T-cell (primary cell): Measurements from ENCODE around the gene ADRB2. TPM values are rescaled to one million over a fixed set of nuclear protein-coding genes. Genes with fewer than 3 reads are reported as not detected.

Experiments
- ATAC-seq, 4 experiments: fragments of 200-7000 bp in 3 of 4; fragments of 150-1000 bp in 1 of 4; cut with Tn5 transposase; replicated peaks in 1 of 4; 1 replicate in 3 of 4; 2 replicates in 1 of 4; pipeline ENCODE4 v1.10.0; 2021; ENCODE audit warnings: moderate library complexity in 3 of 4, mild to moderate bottlenecking in 2 of 4, moderate number of reproducible peaks in 1 of 4
- CTCF ChIA-PET, 2 donors: fragments of 300-600 bp; sonication (Branson Sonifier 250); formaldehyde crosslinking; loops; one replicate each; lab custom pipeline; 2022; ENCODE audit warnings: antibody characterized with exemption in 2 of 2; lab: Charles Lee
- POLR2A ChIA-PET, 2 donors: fragments of 300-600 bp; sonication (Branson Sonifier 250); formaldehyde crosslinking; loops; one replicate each; lab custom pipeline; 2022; ENCODE audit warnings: antibody characterized with exemption in 2 of 2; lab: Charles Lee
- DNase-seq, 35 experiments: peaks; one replicate each; pipeline versions ENCODE4 v3.0.0 to v3.0.0-alpha.2; 2013 to 2023
- H3K27ac ChIP-seq: one replicate; pipeline ENCODE4 v1.5.1; 2013; ENCODE audit warnings: low read length
- H3K27me3 ChIP-seq, 2 experiments: replicated peaks in 1 of 2; 1 replicate in 1 of 2; 2 replicates in 1 of 2; pipeline versions ENCODE4 v1.6.1 to v1.7.0; 2013; ENCODE audit warnings: low read length in 1 of 2, mixed read lengths in 1 of 2; ENCODE audit not compliant: control insufficient read depth in 2 of 2, insufficient read depth in 2 of 2; ENCODE audit errors: extremely low read depth in 1 of 2
- H3K36me3 ChIP-seq, 2 donors: 1 replicate in 1 of 2; 2 replicates in 1 of 2; pipeline versions ENCODE4 v1.6.1 to v1.7.0; 2013; ENCODE audit warnings: low read length in 1 of 2; ENCODE audit not compliant: control insufficient read depth in 2 of 2, insufficient read depth in 1 of 2; ENCODE audit errors: extremely low read depth in 1 of 2
- H3K4me1 ChIP-seq, 2 experiments: 1 replicate in 1 of 2; 2 replicates in 1 of 2; pipeline versions ENCODE4 v1.6.1 to v1.7.0; 2013; ENCODE audit warnings: low read length in 2 of 2, mixed read lengths in 1 of 2; ENCODE audit not compliant: insufficient read depth in 2 of 2, control insufficient read depth in 1 of 2; ENCODE audit errors: extremely low read depth in 1 of 2
- H3K4me3 ChIP-seq, 2 donors: 1 replicate in 1 of 2; 2 replicates in 1 of 2; pipeline versions ENCODE4 v1.5.1 to v1.7.0; 2013; ENCODE audit warnings: mild to moderate bottlenecking in 2 of 2, low read length in 1 of 2, moderate library complexity in 1 of 2; ENCODE audit not compliant: control insufficient read depth in 1 of 2; ENCODE audit errors: extremely low read depth in 1 of 2
- H3K9me3 ChIP-seq: 2 replicates; pipeline ENCODE4 v1.7.0; 2013
- H3K27ac Mint-ChIP-seq, 2 donors: one replicate each; pipeline ENCODE4 v1.8.0; 2020 to 2021; ENCODE audit warnings: mild to moderate bottlenecking in 2 of 2, mixed read lengths in 2 of 2
- H3K27me3 Mint-ChIP-seq, 2 donors: one replicate each; pipeline ENCODE4 v1.8.0; 2021 to 2022; ENCODE audit warnings: mixed read lengths in 2 of 2
- H3K36me3 Mint-ChIP-seq: one replicate; pipeline ENCODE4 v1.8.0; 2021; ENCODE audit warnings: mixed read lengths
- H3K4me1 Mint-ChIP-seq, 3 donors: one replicate each; pipeline ENCODE4 v1.8.0; 2020 to 2022; ENCODE audit warnings: mixed read lengths in 3 of 3, mild to moderate bottlenecking in 1 of 3
- H3K4me3 Mint-ChIP-seq, 3 donors: one replicate each; pipeline ENCODE4 v1.8.0; 2020 to 2022; ENCODE audit warnings: mild to moderate bottlenecking in 3 of 3, mixed read lengths in 3 of 3, moderate library complexity in 3 of 3
- H3K9me3 Mint-ChIP-seq, 3 donors: one replicate each; pipeline ENCODE4 v1.8.0; 2020 to 2022; ENCODE audit warnings: mixed read lengths in 3 of 3
- WGBS: methylation state at CpG from one replicate; pipeline ENCODE4 v1.1.5; 2013; ENCODE audit warnings: missing lambda C conversion rate; ENCODE audit not compliant: insufficient coverage; 5-methylcytosine and 5-hydroxymethylcytosine counted together
- total RNA-seq, 35 experiments: library from RNA in 6 of 35; stranded (reverse) in 6 of 35; fragments of 120-200 nt in 1 of 35; gene quantifications; one replicate each; pipeline versions ENCODE4 v1.2.1 to v1.2.4 and lab custom pipeline; 2013 to 2026

The ADRB2 gene
- total RNA-seq, 5 donors from 2014 or later (not counting 1 experiment from before 2014, with no cell fraction given): 2.3 to 11.3 (median 7.2) TPM

DNA sequence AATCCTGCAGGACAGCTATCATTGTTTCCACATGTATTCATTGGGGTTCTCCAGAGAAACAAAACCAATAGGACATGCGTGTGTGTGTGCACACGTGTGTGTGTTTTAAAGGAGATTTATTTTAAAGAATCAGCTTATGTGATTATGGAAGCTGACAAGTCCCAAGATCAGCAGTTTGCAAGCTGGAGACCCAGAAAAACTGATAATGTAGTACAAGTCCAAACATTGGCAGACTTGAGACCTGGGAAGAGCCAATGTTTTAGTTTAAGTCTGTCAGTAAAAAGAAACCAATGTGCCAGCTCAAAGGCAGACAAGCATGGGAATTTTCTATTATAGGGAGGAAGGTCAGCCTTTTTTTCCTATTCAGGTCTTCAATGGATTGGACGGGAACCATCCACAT lies 35.3 kb downstream of the ADRB2 start:
- DNase-seq (no peak), ATAC-seq (no peak)
- Histone ChIP-seq H3K4me1 (peaks cover 0 to 40% of the 10 kb centered on the region in 2 experiments), H3K36me3 (no peaks in the 10 kb centered on the region), H3K27me3 (no peaks in the 10 kb centered on the region), H3K9me3 (no peaks in the 10 kb centered on the region), H3K4me3 (no peak overlapping the region), H3K27ac (no peak overlapping the region)
- Mint-ChIP-seq H3K27ac (no peak overlapping the region), H3K36me3 (no peaks in the 10 kb centered on the region), H3K4me3 (no peak overlapping the region), H3K4me1 (peaks cover 5 to 47% (median 13%) of the 10 kb centered on the region in 3 donors), H3K27me3 (peaks cover 2 to 5% of the 10 kb centered on the region in 2 donors), H3K9me3 (no peaks in the 10 kb centered on the region)
- ChIA-PET CTCF (interaction anchor here in 1 of 2 donors (0.5 to 0.6 kb wide), 2 partner anchors 127 to 130 kb away, joined by 3 read pairs; no protein-coding TSS in a partner anchor), POLR2A (no interaction called here)
- WGBS: no CpG with 5 or more reads among the region's 3 CpGs

DNA sequence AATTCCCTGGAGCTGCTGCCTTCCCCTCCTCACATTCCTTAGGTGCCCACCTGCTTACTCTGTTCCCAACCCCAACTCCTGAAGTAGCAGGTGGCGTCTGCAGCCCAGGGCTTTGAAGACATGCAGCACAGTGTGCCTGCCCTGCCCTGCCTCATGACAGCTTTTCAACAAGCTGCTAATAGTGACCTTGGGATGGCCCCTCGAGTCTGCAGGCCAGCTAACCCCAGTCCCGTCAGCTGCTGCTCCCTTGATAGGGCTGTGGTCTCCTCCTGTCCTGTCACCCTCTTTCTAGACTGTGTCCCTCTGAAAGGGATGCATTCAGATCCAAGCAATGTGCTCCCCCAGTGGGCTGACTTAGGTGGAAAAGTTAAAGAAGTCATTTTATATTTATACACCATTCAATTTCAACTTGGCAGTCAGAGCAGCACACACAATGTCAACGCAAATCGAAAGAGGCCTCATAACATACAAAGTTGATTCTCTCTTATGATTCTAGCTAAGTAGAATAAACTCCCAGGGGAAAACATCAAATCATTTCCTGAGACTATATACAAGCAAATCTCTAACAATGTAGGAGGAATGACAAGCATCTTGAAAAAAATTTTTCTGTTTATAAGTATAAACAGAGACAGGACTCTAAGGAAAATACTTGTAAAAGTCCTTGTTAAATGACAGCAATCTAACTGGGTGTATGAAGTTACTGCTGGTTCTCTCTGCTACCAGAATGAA lies 37.9 kb downstream of the ADRB2 start:
- WGBS: 81% methylated on average over 3 of the region's 5 CpGs

DNA sequence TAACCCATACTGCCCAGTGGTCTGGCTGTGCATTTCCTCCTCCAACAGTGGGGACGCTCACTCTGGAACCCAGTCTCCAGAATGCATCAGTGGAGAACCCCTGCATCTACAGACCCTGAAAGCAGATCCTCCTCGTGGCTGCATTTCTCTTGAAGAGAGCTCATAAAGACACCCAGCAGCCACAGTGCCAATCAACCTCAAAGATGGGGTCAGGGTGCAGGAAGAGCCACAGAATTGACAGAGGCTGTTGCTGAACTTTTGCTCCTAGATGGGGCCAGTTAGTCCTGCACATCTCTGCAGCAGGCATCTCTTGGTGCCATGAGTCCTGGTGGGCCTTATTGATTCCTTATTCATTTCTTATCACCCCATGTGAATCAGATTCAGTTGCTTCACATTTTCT lies 39.6 kb downstream of the ADRB2 start:
- no peaks in the 10 kb centered on the region for H3K9me3 Mint-ChIP-seq
- 71% methylated on average over 2 of the region's 2 CpGs for WGBS
- Histone ChIP-seq H3K27me3 (no peaks in the 10 kb centered on the region), H3K27ac (no peak overlapping the region), H3K4me1 (peaks cover 0 to 17% of the 10 kb centered on the region in 2 experiments), H3K9me3 (no peaks in the 10 kb centered on the region), H3K4me3 (no peak overlapping the region), H3K36me3 (no peaks in the 10 kb centered on the region)
- POLR2A ChIA-PET: no interaction called here
- no peaks in the 10 kb centered on the region for H3K36me3 Mint-ChIP-seq
- H3K27me3 Mint-ChIP-seq: no peaks in the 10 kb centered on the region
- H3K27ac Mint-ChIP-seq: no peak overlapping the region
- DNase-seq (no peak), ATAC-seq (no peak)
- CTCF ChIA-PET: no interaction called here
- peaks cover 0 to 21% (median 12%) of the 10 kb centered on the region in 3 donors for H3K4me1 Mint-ChIP-seq
- no peak overlapping the region for H3K4me3 Mint-ChIP-seq

More for the DNA sequence above, 37.9 kb downstream of the ADRB2 start:
- no peaks in the 10 kb centered on the region for H3K9me3 Mint-ChIP-seq
- CTCF ChIA-PET: no interaction called here
- Histone ChIP-seq H3K4me3 (no peak overlapping the region), H3K27ac (no peak overlapping the region), H3K4me1 (peaks cover 0 to 19% of the 10 kb centered on the region in 2 experiments), H3K9me3 (no peaks in the 10 kb centered on the region), H3K36me3 (no peaks in the 10 kb centered on the region), H3K27me3 (no peaks in the 10 kb centered on the region)
- H3K4me3 Mint-ChIP-seq: no peak overlapping the region
- H3K27ac Mint-ChIP-seq: no peak overlapping the region
- H3K36me3 Mint-ChIP-seq: no peaks in the 10 kb centered on the region
- ATAC-seq (no peak), DNase-seq (no peak)
- peaks cover 2 to 3% of the 10 kb centered on the region in 2 donors for H3K27me3 Mint-ChIP-seq
- H3K4me1 Mint-ChIP-seq: peaks cover 5 to 36% (median 16%) of the 10 kb centered on the region in 3 donors
- POLR2A ChIA-PET: no interaction called here

DNA sequence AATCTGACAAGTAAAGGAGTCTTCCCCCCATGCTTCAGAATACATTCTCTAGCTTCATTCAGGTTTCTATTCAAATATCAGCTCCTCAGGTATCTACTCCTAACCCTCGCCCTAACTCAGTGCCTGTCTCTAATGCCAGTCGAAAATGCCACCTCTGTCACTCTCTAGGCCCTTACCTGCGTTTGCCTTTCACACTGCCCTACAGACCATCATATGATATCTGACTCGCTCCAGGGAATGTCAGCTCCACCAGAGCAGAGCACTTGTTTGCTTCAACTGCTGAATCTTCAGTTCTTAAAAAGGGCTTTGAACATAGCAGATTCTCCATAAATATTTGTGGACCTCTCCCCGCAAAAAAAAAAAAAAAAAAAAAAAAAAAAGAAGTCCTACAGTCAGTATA lies 46.7 kb downstream of the ADRB2 start:
- CTCF ChIA-PET: no interaction called here
- peaks cover 4 to 5% of the 10 kb centered on the region in 2 donors for H3K27me3 Mint-ChIP-seq
- H3K27ac ChIP-seq: no peak overlapping the region
- POLR2A ChIA-PET: interaction anchor here in 1 of 2 donors (0.7 kb wide), 1 partner anchor 29 kb away, joined by 6 read pairs; no protein-coding TSS in a partner anchor
- H3K4me1 Mint-ChIP-seq: peaks cover 0 to 11% (median 9%) of the 10 kb centered on the region in 3 donors
- 90% methylated on average over 3 of the region's 5 CpGs for WGBS
- no peak for ATAC-seq
- H3K9me3 ChIP-seq: no peaks in the 10 kb centered on the region
- no peak for DNase-seq
- peaks cover 0 to 2% of the 10 kb centered on the region in 2 experiments for H3K27me3 ChIP-seq
- no peaks in the 10 kb centered on the region for H3K36me3 Mint-ChIP-seq
- H3K4me3 Mint-ChIP-seq: no peak overlapping the region
- no peak overlapping the region for H3K4me3 ChIP-seq
- H3K4me1 ChIP-seq: peaks cover 0 to 10% of the 10 kb centered on the region in 2 experiments
- no peaks in the 10 kb centered on the region for H3K36me3 ChIP-seq
- no peaks in the 10 kb centered on the region for H3K9me3 Mint-ChIP-seq
- no peak overlapping the region for H3K27ac Mint-ChIP-seq

DNA sequence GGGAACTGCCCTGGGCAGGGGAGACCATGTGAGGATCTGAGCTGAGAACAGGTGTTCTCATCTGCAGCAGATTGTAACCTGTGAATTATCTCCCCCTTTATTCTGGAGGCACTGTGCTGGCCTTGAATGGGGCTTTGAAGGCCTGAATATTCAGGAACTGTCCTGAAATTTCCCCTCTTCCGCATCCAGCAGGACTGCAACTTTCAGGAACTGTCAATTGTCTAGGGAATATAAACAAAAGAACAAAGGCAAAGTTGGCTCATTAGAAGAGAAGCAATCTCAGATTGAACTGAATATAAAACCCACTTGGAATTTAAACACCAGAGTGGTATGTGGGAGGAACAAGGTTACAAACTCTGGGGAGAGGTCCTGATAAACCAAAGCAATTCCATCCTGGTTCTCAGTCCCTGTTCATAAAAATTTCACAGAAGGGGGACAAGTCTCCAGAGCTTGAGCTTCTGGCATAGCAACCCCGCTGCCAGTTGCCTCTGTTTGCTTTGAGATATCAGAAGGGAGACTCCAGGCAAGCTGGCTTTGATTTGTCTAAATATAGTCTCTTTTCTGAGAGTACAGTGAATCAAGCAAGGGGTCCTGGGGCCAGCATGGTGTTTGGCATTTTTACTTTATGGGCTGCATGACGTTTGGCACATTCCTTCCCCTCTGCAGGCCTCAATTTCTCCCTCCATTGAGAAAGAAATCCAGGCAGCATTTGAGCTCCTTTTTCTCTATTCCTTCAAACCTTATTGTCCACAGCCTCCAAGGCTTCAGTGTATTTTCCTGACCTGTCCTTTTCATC lies 47.5 kb downstream of the ADRB2 start:
- Histone ChIP-seq H3K36me3 (no peaks in the 10 kb centered on the region), H3K27ac (no peak overlapping the region), H3K4me1 (peaks cover 0 to 7% of the 10 kb centered on the region in 2 experiments), H3K9me3 (no peaks in the 10 kb centered on the region), H3K4me3 (no peak overlapping the region), H3K27me3 (peaks cover 0 to 2% of the 10 kb centered on the region in 2 experiments)
- Mint-ChIP-seq H3K27ac (no peak overlapping the region), H3K4me1 (peaks cover 0 to 5% (median 5%) of the 10 kb centered on the region in 3 donors), H3K36me3 (no peaks in the 10 kb centered on the region), H3K4me3 (no peak overlapping the region), H3K9me3 (no peaks in the 10 kb centered on the region), H3K27me3 (peaks cover 4 to 5% of the 10 kb centered on the region in 2 donors)
- CTCF ChIA-PET: no interaction called here
- POLR2A ChIA-PET: interaction anchor here in 1 of 2 donors (0.7 kb wide), 1 partner anchor 28 kb away, joined by 6 read pairs; no protein-coding TSS in a partner anchor
- 78% methylated on average over 2 of the region's 3 CpGs for WGBS
- ATAC-seq (no peak), DNase-seq (no peak)

DNA sequence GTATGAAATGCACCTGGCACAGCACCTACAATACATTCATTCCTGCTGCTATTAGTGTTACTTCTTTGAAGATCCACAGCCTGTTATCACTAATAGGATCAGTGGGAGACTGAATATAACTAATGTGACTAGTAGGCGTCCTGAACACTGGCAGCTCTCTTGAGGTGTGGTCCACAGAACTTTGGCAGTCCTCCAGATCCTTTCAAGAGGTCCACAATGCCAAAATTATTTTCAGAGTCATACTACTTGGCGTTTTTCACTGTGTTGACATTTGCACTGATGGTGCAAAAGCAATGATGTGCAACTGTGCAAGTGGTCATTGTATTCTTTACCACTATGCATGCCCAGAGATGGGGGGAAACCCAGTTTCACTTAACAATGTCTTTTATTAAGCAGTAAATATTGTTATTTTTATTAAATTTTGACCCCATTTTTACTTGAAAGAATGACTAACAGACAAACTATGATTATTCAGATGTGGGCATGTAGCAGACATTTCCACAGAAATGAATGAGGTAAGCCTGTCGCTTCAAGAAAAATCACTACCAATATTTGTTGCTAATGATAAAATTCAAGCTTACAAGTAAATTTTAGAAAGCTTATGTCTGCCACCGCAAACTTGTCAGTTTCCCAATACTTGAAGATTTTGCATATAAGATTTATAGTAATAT lies 48.9 kb downstream of the ADRB2 start:
- ChIA-PET POLR2A (interaction anchor here in 1 of 2 donors (0.6 kb wide), 1 partner anchor 41 kb away, joined by 3 read pairs; no protein-coding TSS in a partner anchor), CTCF (no interaction called here)
- Histone ChIP-seq H3K4me1 (peaks cover 0 to under 1% of the 10 kb centered on the region in 2 experiments), H3K36me3 (no peaks in the 10 kb centered on the region), H3K27ac (no peak overlapping the region), H3K4me3 (no peak overlapping the region), H3K27me3 (peaks cover 0 to 2% of the 10 kb centered on the region in 2 experiments), H3K9me3 (no peaks in the 10 kb centered on the region)
- ATAC-seq: no peak
- WGBS: no CpG with 5 or more reads among the region's 4 CpGs
- Mint-ChIP-seq H3K27ac (no peak overlapping the region), H3K36me3 (no peaks in the 10 kb centered on the region), H3K4me1 (peaks cover 0 to under 1% (median 0%) of the 10 kb centered on the region in 3 donors), H3K27me3 (peaks cover 4 to 5% of the 10 kb centered on the region in 2 donors), H3K9me3 (no peaks in the 10 kb centered on the region), H3K4me3 (no peak overlapping the region)
- no peak for DNase-seq
